ENCODE results near the gene RAET1G.
A peak's percentile ranks its signal among the peaks of the same experiment; 100 is the strongest.
"Not testable (repeated sequence)": the region's sequence is repeated elsewhere in the genome, so short reads cannot be mapped to it uniquely, and the experiment has no call there.

Gene RAET1G

DNA sequence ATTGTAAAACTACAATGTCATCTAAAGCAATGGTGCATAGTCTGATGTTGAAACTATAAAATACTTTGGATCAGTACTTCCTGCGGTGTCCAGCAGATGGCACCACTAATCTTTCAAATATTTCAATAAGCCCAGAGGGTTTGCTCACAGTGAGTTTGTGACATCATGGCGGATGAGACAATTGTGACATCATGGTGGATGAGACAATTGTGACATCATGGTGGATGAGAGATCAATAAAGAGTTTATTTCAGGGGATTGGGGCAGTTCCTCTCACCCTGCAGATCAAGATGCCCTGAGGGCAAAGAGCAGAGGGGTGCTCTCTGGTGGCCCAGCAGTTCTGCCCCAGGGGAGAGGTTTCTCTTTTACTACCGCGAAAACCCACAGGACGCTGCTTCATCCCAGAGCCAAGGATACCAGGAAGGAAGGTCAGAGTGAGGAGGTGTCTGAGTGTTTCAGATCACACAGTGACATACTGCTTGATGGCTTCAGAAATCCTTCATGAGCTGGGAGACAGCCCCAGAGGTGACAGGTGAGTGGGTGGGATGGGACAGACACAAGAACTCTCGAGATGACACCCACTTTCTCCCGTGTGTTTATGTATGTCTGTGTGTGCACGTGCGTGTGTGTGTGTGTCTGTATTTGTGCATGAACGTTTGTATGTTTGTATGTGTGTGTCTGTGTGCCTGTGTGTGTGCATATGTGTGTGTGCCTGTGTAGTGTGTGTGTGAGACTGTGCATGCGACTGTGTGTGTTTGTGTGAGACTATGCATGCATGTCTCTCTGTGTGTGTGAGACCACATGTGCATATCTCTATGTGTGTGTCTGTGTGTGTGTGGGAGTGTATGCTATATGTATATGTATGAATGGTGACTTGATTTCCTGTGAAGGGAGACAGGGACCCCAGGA lies 11.6 kb upstream of the RAET1G start:
- peak; percentile 33 to 39 for DNase-seq (ENCODE audit: low read depth in 2 of 2)

DNA sequence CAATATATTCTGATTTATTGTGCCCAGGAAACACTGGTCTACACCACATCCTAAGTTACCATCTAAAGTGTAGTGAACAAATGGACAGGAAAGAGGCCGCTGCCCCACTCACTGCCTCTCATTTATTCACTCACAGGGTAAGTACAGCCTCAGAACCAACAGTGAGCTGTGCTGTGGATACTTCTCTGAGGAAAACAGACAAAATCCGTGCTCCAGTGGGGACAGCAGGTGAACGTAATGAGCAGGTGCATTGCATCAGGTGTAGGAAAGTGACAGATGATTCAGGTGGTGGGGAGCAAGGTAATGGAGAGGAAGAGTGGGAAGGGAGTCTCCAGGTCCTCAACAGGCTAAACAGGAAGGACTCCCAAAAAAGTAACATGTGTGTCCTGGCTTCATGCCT lies 10.5 kb upstream of the RAET1G start:
- no peak for DNase-seq (ENCODE audit: low read depth in 2 of 2)

DNA sequence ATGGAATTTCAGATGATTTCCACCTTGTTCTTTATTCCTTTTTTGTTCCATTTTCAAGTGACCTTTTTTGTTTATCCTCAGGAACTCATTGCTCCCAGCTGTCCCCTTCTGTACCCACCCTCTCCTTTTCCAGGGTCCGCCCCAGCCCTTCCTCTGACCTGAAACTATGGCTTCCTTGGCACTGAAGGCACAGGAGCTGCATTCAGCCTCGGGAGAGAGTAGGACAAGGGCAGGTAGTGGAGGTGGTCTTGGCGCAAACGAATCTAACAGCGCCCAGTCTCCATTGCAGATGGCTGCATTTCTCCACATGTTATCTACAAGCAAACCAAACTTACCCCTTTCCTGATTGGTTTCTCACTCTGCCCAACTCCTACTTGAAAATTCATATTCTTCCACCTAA lies 10.1 kb upstream of the RAET1G start:
- DNase-seq (ENCODE audit: low read depth in 2 of 2): no peak

DNA sequence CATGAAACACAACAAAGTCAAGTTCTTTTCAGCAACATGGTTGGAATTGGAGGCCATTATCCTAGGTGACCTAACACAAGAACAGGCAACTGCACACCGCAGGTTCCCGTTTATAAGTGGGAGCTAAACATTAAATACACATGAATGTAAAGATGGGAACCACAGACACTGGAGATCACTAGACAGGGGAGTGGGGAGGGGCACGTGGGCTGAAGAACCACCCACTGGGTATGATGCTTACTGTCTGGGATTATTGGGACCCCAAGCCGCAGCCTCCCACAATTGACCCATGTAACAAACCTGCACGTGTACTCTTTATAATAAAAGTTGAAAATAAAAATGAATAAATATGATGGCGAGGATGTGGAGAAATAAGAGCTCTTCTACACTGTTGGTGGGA lies 8.6 kb upstream of the RAET1G start:
- DNase-seq (ENCODE audit: low read depth in 2 of 2): no peak

DNA sequence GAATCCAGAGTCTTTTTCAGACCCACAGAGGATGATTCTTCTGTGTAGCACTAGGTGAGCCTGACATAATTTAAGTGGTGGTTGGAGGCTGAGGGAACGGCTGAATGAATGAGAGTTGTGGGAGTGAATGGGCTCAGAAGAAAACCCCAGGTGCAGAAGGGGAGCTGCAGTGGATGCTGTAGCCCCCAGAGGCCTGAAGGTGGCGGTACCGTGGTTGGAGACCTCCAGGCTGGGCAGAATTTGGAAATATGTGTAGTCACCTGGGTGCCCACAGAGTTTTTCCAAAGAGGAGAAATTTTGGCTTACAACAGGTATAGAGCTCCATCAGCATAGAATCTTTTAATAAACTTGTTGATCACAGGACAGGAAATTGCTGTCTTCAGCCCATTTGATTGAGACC lies 6.5 kb upstream of the RAET1G start:
- DNase-seq (ENCODE audit: low read depth in 2 of 2): no peak

DNA sequence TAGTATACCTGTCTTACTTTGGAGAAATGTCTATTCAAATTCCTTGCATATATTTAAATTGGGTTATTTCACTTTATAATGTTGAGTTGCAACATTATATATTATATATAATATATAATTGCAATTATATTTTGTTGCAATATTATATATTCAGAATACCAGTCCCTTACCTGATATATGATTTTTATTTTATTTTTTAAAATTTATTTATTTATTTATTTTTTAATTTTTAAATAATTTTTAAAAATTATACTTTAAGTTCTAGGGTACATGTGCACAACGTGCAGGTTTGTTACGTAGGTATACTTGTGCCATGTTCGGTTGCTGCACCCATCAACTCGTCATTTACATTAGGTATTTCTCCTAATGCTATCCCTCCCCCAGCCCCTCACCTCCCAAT lies 4.1 kb upstream of the RAET1G start:
- not testable (repeated sequence) for DNase-seq (ENCODE audit: low read depth in 2 of 2)

DNA sequence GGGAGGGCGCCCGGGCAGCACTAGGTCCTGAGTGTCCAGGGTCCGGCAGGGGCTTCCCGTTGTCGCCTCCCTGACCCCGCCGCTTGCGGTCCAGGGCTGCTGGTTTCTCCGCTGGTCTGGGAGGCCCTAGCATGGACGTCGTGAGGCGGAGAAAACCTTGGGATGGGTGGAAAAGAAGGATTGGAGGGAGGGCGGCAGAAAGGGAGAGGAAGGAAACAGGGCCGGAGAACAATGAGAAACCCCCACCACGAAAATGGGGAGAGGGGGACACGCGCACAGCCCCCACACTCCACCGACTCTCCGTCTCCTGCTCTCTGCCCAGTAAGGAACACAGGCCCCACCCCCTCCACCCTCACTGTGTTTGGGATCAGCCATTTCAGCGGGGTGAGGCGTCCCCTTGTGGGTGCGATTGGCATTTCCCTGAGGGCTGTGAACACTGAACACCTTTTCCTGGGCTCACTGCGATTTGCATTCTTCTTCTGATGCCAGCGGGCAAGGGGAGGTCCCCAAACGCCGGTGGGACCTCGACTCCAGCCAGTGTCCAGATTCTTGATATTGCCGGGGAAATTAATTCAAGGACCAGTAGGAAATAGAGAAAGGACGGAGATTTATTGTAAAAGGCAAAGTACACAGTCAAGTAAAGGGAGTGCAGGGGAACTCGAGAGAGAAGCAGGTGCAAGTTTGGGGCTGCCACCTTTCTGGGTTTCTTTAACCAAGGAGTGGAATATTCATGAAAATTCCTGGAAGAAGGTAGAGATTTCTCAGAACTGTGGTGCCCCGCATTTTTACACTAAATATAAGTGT lies 3.3 kb upstream of the RAET1G start:
- DNase-seq (ENCODE audit: low read depth in 2 of 2): peak; percentile 40 to 42

DNA sequence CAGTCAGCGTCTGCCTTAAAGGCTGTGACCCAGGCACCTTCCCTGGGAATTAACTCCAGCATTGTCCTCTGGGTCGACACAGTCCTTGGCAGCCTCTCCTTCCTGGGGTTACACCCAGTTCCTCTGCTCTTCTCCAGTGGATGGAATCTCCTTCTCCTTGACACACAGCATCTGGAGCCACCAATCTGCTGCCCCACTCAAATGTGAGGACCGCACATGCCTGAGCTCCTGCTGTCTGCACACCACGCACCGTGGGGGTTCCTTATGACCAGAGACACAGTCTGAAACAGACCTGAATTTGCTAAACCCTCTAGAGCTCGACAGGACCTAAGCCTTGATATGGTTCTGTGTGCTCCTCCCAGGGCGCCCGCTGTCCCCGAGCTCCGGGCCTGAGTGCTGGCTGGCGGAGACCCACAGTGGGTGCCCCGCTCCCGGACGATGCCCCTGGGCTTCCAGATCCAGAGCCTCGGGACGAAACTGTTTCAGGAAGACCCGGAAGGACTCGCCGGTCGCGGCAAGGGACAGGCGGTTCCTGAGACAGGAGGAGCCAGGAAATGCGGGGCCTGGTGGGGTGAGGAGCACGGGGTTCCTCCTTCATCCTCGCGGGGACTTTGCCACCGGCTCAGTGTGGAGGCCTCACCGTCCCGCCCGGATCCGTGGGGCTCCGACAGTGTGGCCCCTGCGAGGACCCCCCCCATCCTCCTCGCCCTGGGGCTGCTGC lies 2.5 kb upstream of the RAET1G start:
- DNase-seq (ENCODE audit: low read depth in 2 of 2): no peak

DNA sequence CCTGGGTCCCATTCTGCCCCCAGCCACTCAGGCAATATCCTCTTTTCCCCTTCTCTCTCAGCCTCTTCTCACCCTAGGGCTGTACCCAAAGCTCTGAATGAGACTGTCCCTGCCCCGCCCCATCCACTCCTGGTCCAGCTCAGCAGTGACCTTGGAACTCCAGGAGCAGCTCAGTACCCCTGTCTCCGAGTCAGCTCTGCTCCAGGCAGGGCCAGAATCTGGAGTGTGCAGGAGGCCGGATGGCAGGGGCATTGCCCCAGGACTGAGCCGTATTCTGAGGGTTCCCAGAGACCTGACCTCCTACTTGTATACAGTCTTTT lies 2.0 kb upstream of the RAET1G start:
- DNase-seq (ENCODE audit: low read depth in 2 of 2): no peak

DNA sequence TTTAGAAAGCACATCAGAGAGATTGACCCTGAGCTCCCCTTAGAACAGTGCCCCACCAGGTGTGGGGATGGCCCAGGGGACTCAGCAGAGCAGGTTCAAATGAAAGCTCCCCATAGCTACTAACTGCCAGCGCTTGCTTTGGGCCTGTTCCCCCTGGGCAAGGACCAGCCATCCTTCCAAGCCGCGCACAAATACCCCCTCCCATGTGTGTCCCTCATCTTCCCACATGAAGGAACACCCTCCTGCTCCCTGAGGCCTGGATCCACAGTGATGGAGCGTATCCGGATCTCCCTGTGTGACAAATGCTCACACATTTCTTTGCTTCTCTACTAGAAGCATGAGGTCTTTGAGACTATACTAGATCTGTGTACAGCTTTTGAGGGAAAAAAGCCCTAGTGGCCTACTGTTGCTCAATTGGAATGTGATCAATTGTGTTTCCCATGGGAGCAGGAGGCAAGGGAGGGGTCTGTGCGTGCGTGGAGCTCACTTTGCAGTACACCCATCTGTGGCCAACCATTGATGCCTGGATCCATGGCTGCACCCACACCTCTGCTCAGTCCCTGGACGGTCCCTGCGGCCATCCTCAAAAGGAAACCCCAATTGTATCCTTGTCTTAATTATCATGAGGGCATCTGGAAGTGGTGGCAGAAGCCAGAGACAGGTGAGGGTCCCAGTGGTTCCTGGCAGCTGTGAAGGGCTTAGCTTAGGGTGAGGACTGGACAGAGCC lies 1.4 kb upstream of the RAET1G start:
- DNase-seq (ENCODE audit: low read depth in 2 of 2): no peak

DNA sequence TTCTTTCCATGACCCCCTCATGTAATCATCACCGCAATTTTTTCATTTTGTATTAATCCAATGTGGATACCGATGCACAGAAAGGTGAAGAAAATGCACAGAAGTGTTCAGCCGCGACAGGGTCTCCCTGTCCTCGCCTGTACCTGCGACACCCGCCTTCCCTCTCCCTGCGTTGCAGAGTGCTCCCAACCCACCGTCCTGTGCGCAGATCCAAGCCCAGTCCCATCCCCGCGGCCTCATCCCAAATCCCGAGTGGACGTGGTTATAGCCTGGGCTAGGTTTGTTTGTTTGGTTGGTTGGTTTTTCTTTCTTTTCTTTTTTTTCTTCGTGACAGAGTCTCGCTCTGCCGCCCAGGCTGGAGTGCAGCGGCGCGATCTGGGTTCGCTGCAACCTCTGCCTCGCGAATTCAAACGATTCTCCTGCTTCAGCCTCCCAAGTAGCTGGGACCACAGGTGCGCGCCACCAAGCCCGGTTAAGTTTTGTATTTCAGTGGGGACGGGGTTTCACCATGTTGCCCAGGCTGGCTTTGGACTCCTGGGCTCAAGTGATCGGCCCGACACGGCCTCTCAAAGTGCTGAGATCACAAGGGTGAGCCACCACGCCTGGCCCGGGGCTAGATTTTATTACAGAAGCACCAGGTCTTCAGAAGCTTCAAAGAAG lies 536 bp upstream of the RAET1G start:
- no peak for DNase-seq (ENCODE audit: low read depth in 2 of 2)

DNA sequence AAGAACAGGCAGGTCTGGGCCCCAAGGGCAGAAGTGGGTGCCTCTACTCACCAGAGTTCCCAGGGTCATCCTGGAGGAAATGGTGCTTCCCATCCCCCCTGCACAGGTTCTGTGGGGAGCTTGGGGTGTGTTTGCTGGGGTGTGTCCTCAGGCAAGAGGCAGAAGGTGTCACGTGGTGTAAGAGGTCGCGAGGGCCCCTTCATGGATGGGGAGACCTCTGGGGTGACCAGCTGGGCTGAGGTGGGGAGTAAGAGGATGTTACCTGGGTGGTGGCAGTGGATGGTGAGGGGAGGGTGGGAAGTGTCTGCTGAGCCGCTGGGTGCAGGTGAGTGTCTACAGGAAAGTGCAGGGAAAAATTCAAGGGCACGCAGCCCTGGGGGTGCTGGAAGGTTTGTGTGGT lies 830 bp downstream of the RAET1G start:
- DNase-seq (ENCODE audit: low read depth in 2 of 2): not testable (repeated sequence)

DNA sequence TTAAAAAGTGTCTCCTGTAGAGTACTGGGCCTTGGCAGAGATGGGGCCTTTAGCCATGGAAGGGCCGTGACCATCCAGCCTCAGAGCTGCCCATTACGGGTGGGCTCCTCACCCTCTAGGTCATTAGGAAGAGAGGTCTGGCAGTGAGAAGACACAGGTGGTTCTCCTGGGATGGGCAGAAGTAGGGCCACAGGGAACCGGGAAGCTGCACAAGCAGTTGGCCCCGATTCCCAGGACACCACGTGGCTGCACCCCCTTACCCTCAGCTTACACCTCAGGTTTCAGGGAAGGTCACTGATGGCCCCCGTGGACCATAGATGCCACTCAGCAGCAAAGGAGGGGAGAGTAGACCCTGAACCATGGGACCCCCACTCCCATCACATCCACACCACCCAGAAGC lies 1.6 kb downstream of the RAET1G start:
- DNase-seq (ENCODE audit: low read depth in 2 of 2): no peak

DNA sequence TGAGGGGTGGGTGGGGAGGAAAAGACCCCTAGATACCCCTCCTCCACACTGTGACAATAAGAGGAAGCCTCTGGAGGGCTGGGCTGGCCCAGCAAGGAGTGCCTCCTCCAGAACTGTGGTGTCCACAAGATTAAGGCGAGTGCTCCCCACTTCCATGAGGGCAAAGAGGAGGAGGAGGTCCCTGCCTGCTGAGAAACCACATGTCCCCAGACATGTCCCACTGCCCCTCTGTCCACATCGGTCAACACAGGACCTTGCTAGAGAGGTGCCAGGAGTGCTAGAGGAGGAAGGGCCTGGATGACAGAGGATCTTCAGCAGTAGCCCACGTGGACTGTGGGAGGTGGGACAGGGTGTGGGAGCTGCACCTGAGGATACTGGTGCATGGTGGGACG lies 3.1 kb downstream of the RAET1G start:
- no peak for DNase-seq (ENCODE audit: low read depth in 2 of 2)

DNA sequence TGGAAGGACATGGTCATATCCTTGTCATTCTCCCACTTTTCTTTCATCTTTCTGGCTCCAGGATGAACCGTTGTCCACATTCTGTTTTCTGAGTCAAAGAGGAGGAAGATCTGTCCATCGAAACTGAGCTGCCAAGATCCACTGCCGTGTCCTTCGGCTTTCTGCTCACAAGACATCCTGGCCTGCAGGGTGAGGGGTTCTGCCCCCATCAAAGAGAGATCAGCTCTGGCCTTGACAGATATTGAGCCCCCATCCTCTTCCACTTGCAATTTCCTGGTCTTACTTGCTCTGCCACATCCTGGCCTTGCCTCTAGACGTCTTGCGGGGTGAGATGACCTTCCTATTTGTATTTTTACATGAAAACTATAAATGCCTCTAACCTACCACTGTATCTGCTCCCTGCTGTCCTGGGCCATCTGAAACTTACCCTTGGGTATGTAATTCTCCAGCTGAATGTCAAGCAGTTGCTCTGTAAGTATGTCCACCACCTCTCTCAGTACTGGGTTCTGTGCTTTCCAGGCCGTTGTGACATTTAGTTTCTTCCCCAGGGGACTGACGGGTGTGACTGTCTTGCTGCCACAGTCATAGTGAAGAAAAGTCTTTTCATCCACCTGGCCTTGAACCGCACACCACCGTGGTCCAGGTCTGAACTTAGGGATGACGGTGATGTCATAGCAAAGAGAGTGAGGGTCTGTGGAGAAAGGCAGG lies 3.6 kb downstream of the RAET1G start:
- DNase-seq (ENCODE audit: low read depth in 2 of 2): not testable (repeated sequence)

DNA sequence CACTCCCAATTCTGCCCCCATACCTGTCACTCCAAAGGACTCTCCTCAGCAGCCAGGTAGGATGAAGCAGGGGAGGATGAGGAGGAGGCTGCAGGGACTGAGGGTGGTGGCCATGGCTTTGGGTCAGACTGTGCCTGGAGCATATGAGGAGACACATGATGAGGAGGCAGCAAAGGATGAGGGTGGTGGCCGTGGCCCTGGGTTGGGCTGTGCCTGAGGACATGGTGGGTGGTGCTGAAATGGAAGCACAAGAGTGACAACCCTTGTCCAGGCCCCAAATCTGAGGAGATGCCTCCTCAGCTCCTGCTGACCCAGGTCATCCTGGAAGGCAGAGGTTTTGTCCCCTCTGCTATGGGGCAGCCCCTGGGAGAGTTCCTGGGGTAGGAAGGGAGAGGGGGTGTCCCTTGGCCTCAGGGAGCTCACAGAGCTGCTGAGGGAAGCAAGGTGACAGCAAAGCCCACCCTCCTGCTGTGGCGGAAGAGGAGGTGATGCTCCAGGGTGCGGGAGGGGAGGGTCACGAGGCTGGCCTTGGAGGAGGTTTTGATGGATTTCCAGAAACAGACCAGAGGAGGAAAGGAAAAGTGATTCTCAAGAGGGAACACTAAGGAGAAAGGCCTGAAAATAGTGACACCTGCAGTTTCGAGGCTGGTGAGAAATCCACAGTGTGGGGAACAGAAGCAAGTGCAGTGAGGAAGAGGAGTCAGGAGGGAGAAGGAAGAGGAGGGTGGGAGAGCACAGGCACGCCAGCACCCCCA lies 4.6 kb downstream of the RAET1G start:
- DNase-seq (ENCODE audit: low read depth in 2 of 2): no peak

DNA sequence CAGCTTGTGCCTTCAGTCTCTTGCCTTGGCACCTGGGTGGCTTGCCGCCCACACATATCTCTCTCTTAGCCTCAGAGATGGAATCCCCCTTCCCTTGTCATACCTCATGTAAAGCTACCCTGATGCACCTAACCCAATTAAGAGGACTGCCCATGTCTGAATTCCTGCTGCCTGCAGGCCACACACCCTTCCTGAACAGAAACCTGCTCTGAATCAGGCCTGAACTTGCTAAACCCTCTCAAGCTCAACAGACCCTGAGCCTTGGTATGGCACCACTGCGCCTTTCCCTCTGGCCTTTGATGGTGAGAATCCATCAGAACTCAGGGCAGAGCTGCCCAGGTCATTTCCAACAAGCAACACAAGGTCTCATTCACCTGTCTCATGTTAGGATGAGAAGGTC lies 5.2 kb downstream of the RAET1G start:
- no peak for DNase-seq (ENCODE audit: low read depth in 2 of 2)

DNA sequence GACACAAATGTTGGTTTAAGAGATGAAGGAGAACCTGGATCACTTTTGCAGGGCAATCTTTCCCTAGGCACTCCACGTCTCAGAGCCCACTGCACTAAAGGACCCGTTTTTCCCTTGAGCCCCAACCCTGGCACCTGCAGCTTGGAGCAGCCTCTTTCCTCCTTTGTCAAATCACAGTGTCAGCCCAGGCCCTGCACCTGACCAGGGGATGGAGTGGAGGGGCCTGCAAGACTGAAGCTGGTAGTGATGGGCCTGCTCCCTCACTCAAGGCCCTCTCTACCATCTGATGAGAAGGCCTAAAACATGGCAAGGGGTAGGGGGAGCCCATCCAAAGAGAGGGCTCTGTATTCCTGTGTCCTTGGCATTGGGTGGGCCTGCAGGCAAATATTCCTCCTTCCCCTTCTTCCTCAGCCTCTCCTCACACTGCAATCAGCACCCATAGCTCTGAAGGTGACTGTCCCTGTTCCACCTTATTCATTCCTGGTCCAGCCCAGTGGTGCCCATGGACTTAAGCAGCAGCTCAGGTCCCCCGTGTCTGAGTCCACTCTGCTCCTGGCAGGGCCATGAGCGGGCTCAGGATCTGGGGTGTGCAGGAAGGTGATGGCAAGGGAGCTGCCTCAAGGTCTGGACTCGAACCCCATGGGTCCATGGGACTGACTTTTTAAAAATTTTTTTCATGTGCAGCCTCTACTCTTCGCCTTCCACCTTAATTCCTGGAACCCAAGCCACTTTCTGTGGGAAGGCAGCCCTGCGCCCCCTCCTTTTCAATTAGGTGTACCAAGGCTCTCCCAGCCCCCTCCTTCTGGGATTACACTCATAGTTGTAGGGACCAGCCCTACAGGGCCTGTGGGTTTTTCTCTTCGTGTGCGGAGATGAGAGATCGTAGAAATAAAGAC lies 6.7 kb downstream of the RAET1G start:
- DNase-seq (ENCODE audit: low read depth in 2 of 2): no peak

Data from fibroblast of skin of left biceps (primary cell).